ENCODE measurements around the gene SLC13A3.

The SLC13A3 gene

GRCh38 chr20:46588532-46589511 is 62.4 kb downstream of the SLC13A3 start:
- H3K4me3 ChIP-seq (ENCODE audit: low read depth, low read length, poor library complexity, severe bottlenecking): no peak overlapping the region

GRCh38 chr20:46587986-46588385 is 63.3 kb downstream of the SLC13A3 start:
- no peak overlapping the region for H3K4me3 ChIP-seq (ENCODE audit: low read depth, low read length, poor library complexity, severe bottlenecking)
- no peaks in the 10 kb centered on the region for H3K9me3 ChIP-seq (ENCODE audit: low read length)
- H3K27ac ChIP-seq (ENCODE audit: low read depth, low read length, poor library complexity, severe bottlenecking): no peak overlapping the region
- no peaks in the 10 kb centered on the region for H3K27me3 ChIP-seq (ENCODE audit: insufficient read depth, low read length)
- H2AFZ ChIP-seq (ENCODE audit: low read length): no peak overlapping the region
- no peak overlapping the region for H3K9ac ChIP-seq (ENCODE audit: low read length)
- TF ChIP-seq CTCF (IDR thresholded peaks at IDR 0.05; ENCODE audit: low read length) (no peak), EZH2 (IDR thresholded peaks at IDR 0.05; ENCODE audit: borderline replicate concordance, low read length) (no peak)
- H3K79me2 ChIP-seq (ENCODE audit: insufficient read depth, low read length): no peaks in the 10 kb centered on the region
- H4K20me1 ChIP-seq (ENCODE audit: insufficient read depth, low read length): no peaks in the 10 kb centered on the region
- no peaks in the 10 kb centered on the region for H3K4me1 ChIP-seq (ENCODE audit: insufficient read depth, low read length, severe bottlenecking)
- no peak overlapping the region for H3K4me2 ChIP-seq (ENCODE audit: low read length)
- H3K9me2 ChIP-seq (ENCODE audit: low read depth, low read length): no peaks in the 10 kb centered on the region
- H3K36me3 ChIP-seq (ENCODE audit: insufficient read depth, low read length): no peaks in the 10 kb centered on the region
- H3F3A ChIP-seq (ENCODE audit: insufficient read depth, low read length): no peaks in the 10 kb centered on the region

More at GRCh38 chr20:46588532-46589511, 62.4 kb downstream of the SLC13A3 start:
- Histone ChIP-seq H3K9me3 (ENCODE audit: low read length) (no peaks in the 10 kb centered on the region), H3K79me2 (ENCODE audit: insufficient read depth, low read length) (no peaks in the 10 kb centered on the region), H3F3A (ENCODE audit: insufficient read depth, low read length) (no peaks in the 10 kb centered on the region), H3K9ac (ENCODE audit: low read length) (no peak overlapping the region), H4K20me1 (ENCODE audit: insufficient read depth, low read length) (no peaks in the 10 kb centered on the region), H3K27me3 (ENCODE audit: insufficient read depth, low read length) (no peaks in the 10 kb centered on the region), H3K4me1 (ENCODE audit: insufficient read depth, low read length, severe bottlenecking) (no peaks in the 10 kb centered on the region), H3K27ac (ENCODE audit: low read depth, low read length, poor library complexity, severe bottlenecking) (no peak overlapping the region), H3K36me3 (ENCODE audit: insufficient read depth, low read length) (no peaks in the 10 kb centered on the region), H3K4me2 (ENCODE audit: low read length) (no peak overlapping the region), H2AFZ (ENCODE audit: low read length) (no peak overlapping the region), H3K9me2 (ENCODE audit: low read depth, low read length) (no peaks in the 10 kb centered on the region)
- TF ChIP-seq CTCF (IDR thresholded peaks at IDR 0.05; ENCODE audit: low read length): no peak
- no peak for TF ChIP-seq EZH2 (IDR thresholded peaks at IDR 0.05; ENCODE audit: borderline replicate concordance, low read length)

- Histone ChIP-seq H3K27ac (ENCODE audit: low read depth, low read length, poor library complexity, severe bottlenecking) (no peak overlapping the region), H3K27me3 (ENCODE audit: insufficient read depth, low read length) (no peaks in the 10 kb centered on the region), H3K9ac (ENCODE audit: low read length) (no peak overlapping the region), H3K4me2 (ENCODE audit: low read length) (no peak overlapping the region), H3F3A (ENCODE audit: insufficient read depth, low read length) (no peaks in the 10 kb centered on the region), H3K36me3 (ENCODE audit: insufficient read depth, low read length) (no peaks in the 10 kb centered on the region), H3K4me3 (ENCODE audit: low read depth, low read length, poor library complexity, severe bottlenecking) (no peak overlapping the region), H3K4me1 (ENCODE audit: insufficient read depth, low read length, severe bottlenecking) (no peaks in the 10 kb centered on the region), H4K20me1 (ENCODE audit: insufficient read depth, low read length) (no peaks in the 10 kb centered on the region), H3K79me2 (ENCODE audit: insufficient read depth, low read length) (no peaks in the 10 kb centered on the region), H2AFZ (ENCODE audit: low read length) (no peak overlapping the region), H3K9me3 (ENCODE audit: low read length) (no peaks in the 10 kb centered on the region), H3K9me2 (ENCODE audit: low read depth, low read length) (no peaks in the 10 kb centered on the region)
- TF ChIP-seq EZH2 (IDR thresholded peaks at IDR 0.05; ENCODE audit: borderline replicate concordance, low read length) (no peak), CTCF (IDR thresholded peaks at IDR 0.05; ENCODE audit: low read length) (no peak)
These were observed 64.5 kb downstream of the SLC13A3 start for GRCh38 chr20:46586724-46587123.

Measured in OCI-LY1 (cell line).